Hepatocyte (in vitro differentiated cells): ENCODE results near the gene HLA-DMB.

Experiments used
- CTCF ChIP-seq: fragments of 200-600 bp; sonication (generic); IDR thresholded peaks from 2 replicates; pipeline ENCODE4 v1.5.1; 2016; ENCODE audit warnings: antibody characterized with exemption, mild to moderate bottlenecking; ENCODE audit not compliant: poor library complexity
- EZH2 ChIP-seq: fragments of 200-600 bp; sonication (generic); IDR thresholded peaks from 2 replicates; pipeline ENCODE4 v1.6.1; 2016; ENCODE audit warnings: antibody characterized with exemption, mild to moderate bottlenecking, borderline replicate concordance

GRCh38 chr6:32956176-32956575, 15.3 kb upstream of the HLA-DMB start:
- TF ChIP-seq CTCF: no peak
- TF ChIP-seq EZH2: no peak
